Measurements from ENCODE around the gene KCNV2. TPM values are rescaled to one million over a fixed set of nuclear protein-coding genes. Genes with fewer than 3 reads are reported as not detected.

The KCNV2 gene
- total RNA-seq, 1 donor = not detected

- Histone ChIP-seq H3K36me3 (ENCODE audit: insufficient read depth, low read length) (no peaks in the 10 kb centered on the region), H3K4me1 (ENCODE audit: insufficient read depth, low read length) (no peaks in the 10 kb centered on the region), H3K9me3 (ENCODE audit: low read depth, low read length) (no peaks in the 10 kb centered on the region), H2AFZ (ENCODE audit: low read length) (no peak overlapping the region), H3K27ac (ENCODE audit: low read depth, low read length) (no peak overlapping the region), H3K79me2 (ENCODE audit: insufficient read depth, low read length) (no peaks in the 10 kb centered on the region), H4K20me1 (ENCODE audit: insufficient read depth, low read length) (no peaks in the 10 kb centered on the region), H3K27me3 (ENCODE audit: insufficient read depth, low read length) (no peaks in the 10 kb centered on the region), H3K4me3 (ENCODE audit: insufficient read depth, low read length) (no peak overlapping the region), H3K4me2 (ENCODE audit: insufficient read depth, low read length) (no peak overlapping the region)
- DNase-seq (ENCODE audit: insufficient read length, low spot score, missing footprints) = no peak
- no peak for TF ChIP-seq CTCF (IDR thresholded peaks at IDR 0.05; ENCODE audit: extremely low read depth, low read depth, low read length)
Observed at GRCh38 chr9:2676466-2676865, 40.8 kb upstream of the KCNV2 start.

- no peaks in the 10 kb centered on the region for H3K9me3 ChIP-seq (ENCODE audit: low read depth, low read length)
- no peaks in the 10 kb centered on the region for H3K79me2 ChIP-seq (ENCODE audit: insufficient read depth, low read length)
- no peak for TF ChIP-seq CTCF (IDR thresholded peaks at IDR 0.05; ENCODE audit: extremely low read depth, low read depth, low read length)
- no peak overlapping the region for H2AFZ ChIP-seq (ENCODE audit: low read length)
- no peak overlapping the region for H3K4me3 ChIP-seq (ENCODE audit: insufficient read depth, low read length)
- no peak overlapping the region for H3K4me2 ChIP-seq (ENCODE audit: insufficient read depth, low read length)
- no peaks in the 10 kb centered on the region for H4K20me1 ChIP-seq (ENCODE audit: insufficient read depth, low read length)
- DNase-seq (ENCODE audit: insufficient read length, low spot score, missing footprints) = no peak
- H3K36me3 ChIP-seq (ENCODE audit: insufficient read depth, low read length) = no peaks in the 10 kb centered on the region
- H3K27me3 ChIP-seq (ENCODE audit: insufficient read depth, low read length) = no peaks in the 10 kb centered on the region
- no peak overlapping the region for H3K27ac ChIP-seq (ENCODE audit: low read depth, low read length)
- H3K4me1 ChIP-seq (ENCODE audit: insufficient read depth, low read length) = no peaks in the 10 kb centered on the region
Observed at GRCh38 chr9:2677915-2678889, 39.1 kb upstream of the KCNV2 start.

GRCh38 chr9:2679011-2679410, 38.3 kb upstream of the KCNV2 start:
- Histone ChIP-seq H3K27me3 (ENCODE audit: insufficient read depth, low read length) (no peaks in the 10 kb centered on the region), H3K9me3 (ENCODE audit: low read depth, low read length) (no peaks in the 10 kb centered on the region), H3K27ac (ENCODE audit: low read depth, low read length) (no peak overlapping the region), H3K4me3 (ENCODE audit: insufficient read depth, low read length) (no peak overlapping the region), H3K4me2 (ENCODE audit: insufficient read depth, low read length) (no peak overlapping the region), H2AFZ (ENCODE audit: low read length) (no peak overlapping the region), H3K36me3 (ENCODE audit: insufficient read depth, low read length) (no peaks in the 10 kb centered on the region), H3K79me2 (ENCODE audit: insufficient read depth, low read length) (no peaks in the 10 kb centered on the region), H4K20me1 (ENCODE audit: insufficient read depth, low read length) (no peaks in the 10 kb centered on the region), H3K4me1 (ENCODE audit: insufficient read depth, low read length) (no peaks in the 10 kb centered on the region)
- no peak for DNase-seq (ENCODE audit: insufficient read length, low spot score, missing footprints)
- TF ChIP-seq CTCF (IDR thresholded peaks at IDR 0.05; ENCODE audit: extremely low read depth, low read depth, low read length) = no peak

- no peaks in the 10 kb centered on the region for H3K9me3 ChIP-seq (ENCODE audit: low read depth, low read length)
- no peaks in the 10 kb centered on the region for H3K79me2 ChIP-seq (ENCODE audit: insufficient read depth, low read length)
Observed at GRCh38 chr9:2681981-2682380, 35.3 kb upstream of the KCNV2 start.

More at GRCh38 chr9:2681981-2682380, 35.3 kb upstream of the KCNV2 start:
- Histone ChIP-seq H3K36me3 (ENCODE audit: insufficient read depth, low read length) (no peaks in the 10 kb centered on the region), H3K4me3 (ENCODE audit: insufficient read depth, low read length) (no peak overlapping the region), H4K20me1 (ENCODE audit: insufficient read depth, low read length) (no peaks in the 10 kb centered on the region), H3K4me2 (ENCODE audit: insufficient read depth, low read length) (no peak overlapping the region), H3K4me1 (ENCODE audit: insufficient read depth, low read length) (no peaks in the 10 kb centered on the region), H2AFZ (ENCODE audit: low read length) (no peak overlapping the region), H3K27ac (ENCODE audit: low read depth, low read length) (no peak overlapping the region), H3K27me3 (ENCODE audit: insufficient read depth, low read length) (no peaks in the 10 kb centered on the region)
- TF ChIP-seq CTCF (IDR thresholded peaks at IDR 0.05; ENCODE audit: extremely low read depth, low read depth, low read length) = no peak
- no peak for DNase-seq (ENCODE audit: insufficient read length, low spot score, missing footprints)

All from osteoblast (primary cell).